GM20000 (cell line): ENCODE data around the gene PLSCR2.

ENCODE experiments used
- DNase-seq: peaks from one replicate; pipeline ENCODE4 v3.0.0; 2012; ENCODE audit warnings: low spot score
- TF ChIP-seq, protein P1 (sequence below): IDR thresholded peaks from 2 replicates; pipeline ENCODE4 v1.5.1; 2012; ENCODE audit warnings: mild to moderate bottlenecking, control low read depth; ENCODE audit errors: extremely low read depth, missing control alignments

Gene PLSCR2

DNA sequence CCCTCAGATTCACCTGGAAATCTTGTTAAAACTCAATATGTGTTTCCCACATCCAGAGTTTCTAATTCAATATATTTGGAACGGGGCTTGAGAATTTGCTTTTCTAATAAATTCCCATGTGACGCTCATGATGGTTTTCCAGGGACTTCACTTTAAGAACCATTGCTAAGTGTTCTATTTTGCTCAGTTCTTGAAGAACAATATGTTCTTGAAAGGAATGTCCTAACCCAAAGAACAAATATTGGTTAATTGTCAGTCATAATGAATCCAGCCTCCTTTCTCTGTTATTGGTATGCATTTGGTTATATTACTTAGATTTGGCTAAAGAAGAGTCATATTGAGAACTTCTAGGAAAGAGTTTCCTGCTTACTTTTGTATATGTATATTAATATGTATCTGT is 4.4 kb upstream of the PLSCR2 start:
- TF ChIP-seq, protein P1, sequence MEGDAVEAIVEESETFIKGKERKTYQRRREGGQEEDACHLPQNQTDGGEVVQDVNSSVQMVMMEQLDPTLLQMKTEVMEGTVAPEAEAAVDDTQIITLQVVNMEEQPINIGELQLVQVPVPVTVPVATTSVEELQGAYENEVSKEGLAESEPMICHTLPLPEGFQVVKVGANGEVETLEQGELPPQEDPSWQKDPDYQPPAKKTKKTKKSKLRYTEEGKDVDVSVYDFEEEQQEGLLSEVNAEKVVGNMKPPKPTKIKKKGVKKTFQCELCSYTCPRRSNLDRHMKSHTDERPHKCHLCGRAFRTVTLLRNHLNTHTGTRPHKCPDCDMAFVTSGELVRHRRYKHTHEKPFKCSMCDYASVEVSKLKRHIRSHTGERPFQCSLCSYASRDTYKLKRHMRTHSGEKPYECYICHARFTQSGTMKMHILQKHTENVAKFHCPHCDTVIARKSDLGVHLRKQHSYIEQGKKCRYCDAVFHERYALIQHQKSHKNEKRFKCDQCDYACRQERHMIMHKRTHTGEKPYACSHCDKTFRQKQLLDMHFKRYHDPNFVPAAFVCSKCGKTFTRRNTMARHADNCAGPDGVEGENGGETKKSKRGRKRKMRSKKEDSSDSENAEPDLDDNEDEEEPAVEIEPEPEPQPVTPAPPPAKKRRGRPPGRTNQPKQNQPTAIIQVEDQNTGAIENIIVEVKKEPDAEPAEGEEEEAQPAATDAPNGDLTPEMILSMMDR: no peak
- DNase-seq: no peak

DNA sequence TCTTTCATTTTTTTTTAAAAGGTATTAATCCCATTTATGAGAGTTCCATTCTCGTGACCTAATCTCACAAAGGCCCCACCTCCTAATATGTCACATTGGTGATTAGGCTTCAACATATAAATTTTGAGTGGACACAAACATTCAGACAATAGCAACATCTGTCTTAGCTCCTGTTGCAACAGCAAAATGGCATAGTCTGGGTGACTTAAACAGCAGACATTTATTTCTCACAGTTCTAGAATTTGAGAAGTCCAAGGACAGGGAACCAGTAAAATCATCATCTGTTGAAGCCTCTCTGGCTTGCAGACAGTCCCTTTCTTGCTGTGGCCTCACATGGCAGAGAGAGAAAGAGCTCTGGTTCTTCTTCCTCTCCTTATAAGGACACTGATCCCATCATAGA is 3.2 kb upstream of the PLSCR2 start:
- DNase-seq: no peak
- TF ChIP-seq, protein P1: no peak

DNA sequence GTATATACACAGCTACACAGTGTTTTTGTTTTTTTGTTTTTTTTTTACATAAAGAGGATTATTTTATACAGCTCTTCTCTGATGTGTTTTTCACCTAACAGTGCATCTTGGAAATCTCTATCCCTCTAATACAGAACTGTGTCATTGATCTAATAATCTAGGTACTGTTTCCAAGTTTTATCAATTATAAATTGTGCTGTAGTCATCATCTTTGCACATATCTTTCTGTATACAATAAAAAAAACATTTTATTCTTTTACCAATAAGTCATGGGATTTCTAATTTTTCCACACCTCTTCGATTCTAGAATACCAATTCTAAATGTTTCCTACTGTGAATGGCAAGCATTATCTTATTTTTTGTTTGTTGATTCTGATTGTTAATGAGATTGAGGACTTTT is 1.7 kb upstream of the PLSCR2 start:
- TF ChIP-seq, protein P1: no peak
- DNase-seq: no peak

DNA sequence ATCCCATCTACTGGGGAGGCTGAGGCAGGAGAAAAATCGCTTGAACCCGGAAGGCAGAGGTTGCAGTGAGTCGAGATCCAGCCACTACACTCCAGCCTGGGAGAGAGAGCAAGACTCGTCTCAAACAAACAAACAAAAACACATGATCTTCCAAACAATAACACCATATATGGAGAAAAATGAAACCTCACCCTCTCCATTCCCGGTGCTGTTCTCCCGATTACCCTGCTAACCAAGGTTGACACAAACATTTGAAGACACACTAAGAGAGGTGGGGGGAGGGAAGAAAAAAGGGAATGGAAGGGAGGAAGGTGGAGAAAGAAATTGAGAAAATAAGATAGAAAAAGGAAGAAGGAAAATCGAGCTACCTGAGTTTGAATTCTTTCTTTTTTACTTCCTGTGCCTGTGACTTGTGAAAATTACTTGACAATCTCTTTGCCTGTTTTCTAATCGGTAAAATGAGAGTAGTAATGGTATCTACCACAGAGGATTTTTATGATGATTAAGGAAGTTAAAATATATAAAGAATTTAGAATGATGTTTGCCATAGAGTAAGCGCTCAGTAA is 1.1 kb upstream of the PLSCR2 start:
- TF ChIP-seq, protein P1: no peak
- DNase-seq: no peak

DNA sequence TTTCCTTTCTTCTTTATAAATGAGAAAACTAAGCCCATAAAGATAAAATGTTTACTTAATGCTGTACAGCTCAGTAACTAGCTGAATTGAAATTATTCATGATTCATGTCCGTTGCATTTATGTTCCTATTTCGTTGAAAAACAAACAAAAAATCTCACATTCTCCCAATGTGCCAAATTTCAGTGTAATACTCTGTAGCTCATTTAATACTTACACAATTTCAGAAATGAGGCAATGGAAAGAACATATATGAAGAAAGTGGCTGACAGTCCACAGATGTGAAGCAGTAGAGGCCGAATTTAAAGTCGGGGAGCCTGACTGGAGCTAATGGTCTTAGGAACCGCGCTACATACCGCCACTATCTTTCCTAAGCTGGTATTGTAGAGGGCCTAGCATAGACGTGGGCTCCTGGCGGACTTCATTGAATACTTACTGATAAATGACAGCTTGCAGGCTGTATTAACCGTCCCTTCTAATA is 651 bp downstream of the PLSCR2 start:
- TF ChIP-seq, protein P1: no peak
- no peak for DNase-seq

DNA sequence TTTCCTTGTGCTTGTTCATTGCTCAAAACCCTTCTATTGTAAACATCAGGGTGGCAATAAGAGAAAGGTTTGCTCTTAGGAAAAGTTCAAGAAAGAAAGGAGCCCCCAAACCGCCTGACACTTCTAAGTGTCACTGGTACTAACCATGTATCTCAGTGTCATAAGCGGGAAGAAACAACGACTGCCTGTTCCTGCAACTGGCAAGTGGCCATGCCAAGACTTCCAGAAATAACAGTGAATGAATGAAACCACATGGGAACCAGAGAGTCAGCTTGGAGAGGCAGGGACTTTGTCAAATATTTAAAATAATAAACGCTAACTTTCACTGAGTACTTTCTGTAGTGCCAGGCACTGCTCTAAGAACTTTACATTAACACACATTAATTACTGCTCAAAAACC is 1.1 kb downstream of the PLSCR2 start:
- TF ChIP-seq, protein P1: no peak
- no peak for DNase-seq

DNA sequence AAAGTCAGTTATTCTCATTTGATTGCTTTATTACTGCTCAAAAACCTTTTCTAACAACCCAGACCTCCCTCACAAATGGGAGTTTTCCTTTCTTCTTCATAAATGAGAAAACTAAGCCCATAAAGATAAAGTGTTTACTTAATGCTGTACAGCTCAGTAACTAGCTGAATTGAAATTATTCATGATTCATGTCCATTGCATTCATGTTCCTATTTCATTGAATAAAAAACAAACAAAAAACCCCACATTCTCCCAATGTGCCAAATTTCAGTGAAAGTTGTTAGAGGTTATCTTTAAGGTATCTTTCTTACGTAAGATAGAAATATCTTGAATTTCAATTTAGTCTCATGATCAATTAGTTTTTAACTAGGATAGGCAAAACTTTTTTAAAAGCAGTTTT is 2.8 kb downstream of the PLSCR2 start:
- no peak for DNase-seq
- TF ChIP-seq, protein P1: no peak
